ENCODE data around the gene CDK10. TPM values are rescaled to one million over a fixed set of nuclear protein-coding genes. Genes with fewer than 3 reads are reported as not detected.

The CDK10 gene
- polyA plus RNA-seq, 3 donors: 16.5 to 107 (median 18.3) TPM

- H3K27me3 ChIP-seq (ENCODE audit: control insufficient read depth in 2 of 2, insufficient read depth in 2 of 2, low read length in 2 of 2): no peaks in the 10 kb centered on the region
- peaks cover 0 to 1% (median 0%) of the 10 kb centered on the region in 3 donors for H3K27me3 Mint-ChIP-seq (ENCODE audit: low read depth in 3 of 3)
- peaks cover 6% of the 10 kb centered on the region for H3K4me1 Mint-ChIP-seq
- H3K36me3 Mint-ChIP-seq: peaks cover 63 to 82% of the 10 kb centered on the region in 2 donors
- peaks cover 6 to 8% of the 10 kb centered on the region in 2 donors for H3K4me1 ChIP-seq (ENCODE audit: control insufficient read depth in 1 of 2, insufficient read depth in 2 of 2, low read length in 2 of 2)
- peaks cover 29% of the 10 kb centered on the region for H4K20me1 ChIP-seq (ENCODE audit: insufficient read depth, low read length)
- TF ChIP-seq, protein P1, sequence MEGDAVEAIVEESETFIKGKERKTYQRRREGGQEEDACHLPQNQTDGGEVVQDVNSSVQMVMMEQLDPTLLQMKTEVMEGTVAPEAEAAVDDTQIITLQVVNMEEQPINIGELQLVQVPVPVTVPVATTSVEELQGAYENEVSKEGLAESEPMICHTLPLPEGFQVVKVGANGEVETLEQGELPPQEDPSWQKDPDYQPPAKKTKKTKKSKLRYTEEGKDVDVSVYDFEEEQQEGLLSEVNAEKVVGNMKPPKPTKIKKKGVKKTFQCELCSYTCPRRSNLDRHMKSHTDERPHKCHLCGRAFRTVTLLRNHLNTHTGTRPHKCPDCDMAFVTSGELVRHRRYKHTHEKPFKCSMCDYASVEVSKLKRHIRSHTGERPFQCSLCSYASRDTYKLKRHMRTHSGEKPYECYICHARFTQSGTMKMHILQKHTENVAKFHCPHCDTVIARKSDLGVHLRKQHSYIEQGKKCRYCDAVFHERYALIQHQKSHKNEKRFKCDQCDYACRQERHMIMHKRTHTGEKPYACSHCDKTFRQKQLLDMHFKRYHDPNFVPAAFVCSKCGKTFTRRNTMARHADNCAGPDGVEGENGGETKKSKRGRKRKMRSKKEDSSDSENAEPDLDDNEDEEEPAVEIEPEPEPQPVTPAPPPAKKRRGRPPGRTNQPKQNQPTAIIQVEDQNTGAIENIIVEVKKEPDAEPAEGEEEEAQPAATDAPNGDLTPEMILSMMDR (IDR thresholded peaks at IDR 0.05): no peak
- no peak overlapping the region for H2AFZ ChIP-seq (ENCODE audit: insufficient read depth, low read depth, low read length, poor library complexity, severe bottlenecking)
- H3K9ac ChIP-seq (ENCODE audit: insufficient read depth, low read length, poor library complexity, severe bottlenecking): no peak overlapping the region
- H3K27ac ChIP-seq (ENCODE audit: low read depth in 1 of 2, low read length in 2 of 2): no peak overlapping the region
- H3K9me3 Mint-ChIP-seq: no peaks in the 10 kb centered on the region
- no peaks in the 10 kb centered on the region for H3K9me3 ChIP-seq (replicated peaks in 1 of 2; ENCODE audit: control insufficient read depth in 1 of 2, insufficient read depth in 1 of 2, low read length in 2 of 2)
- H3K36me3 ChIP-seq (replicated peaks in 1 of 2; ENCODE audit: control insufficient read depth in 1 of 2, insufficient read depth in 2 of 2, low read length in 2 of 2): peaks cover 49 to 84% of the 10 kb centered on the region in 2 donors
- H3K4me3 ChIP-seq (replicated peaks in 1 of 3; ENCODE audit: low read depth in 2 of 3, low read length in 3 of 3): no peak overlapping the region
- no peak overlapping the region for H3K4me3 Mint-ChIP-seq
- WGBS (ENCODE audit: insufficient coverage): 97% methylated on average over 14 of the region's 16 CpGs
- no peak for DNase-seq
- no peak overlapping the region for H3K4me2 ChIP-seq (replicated peaks; ENCODE audit: extremely low read depth, low read length, poor library complexity, severe bottlenecking)
- H3K27ac Mint-ChIP-seq: peak overlapping the region in 2 of 7 donors; percentile 41 to 44
- intact Hi-C loops (cut with micrococcal nuclease): no loop called here
- H3K79me2 ChIP-seq (ENCODE audit: insufficient read depth, low read length): no peaks in the 10 kb centered on the region
These were observed 58.3 kb downstream of the CDK10 start for GRCh38 chr16:89744813-89745212.

Other genes starting within 250 kb of the CDK10 start
- gene ANKRD11, start 196.1 kb upstream of the CDK10 start, polyA plus RNA-seq: 10 to 100 TPM in 1 of 3 donors, 1 to 10 TPM in 2; 3.2 to 62.4 (median 5.4) TPM
- 100 to 1,000 TPM in 1 of 3 donors, 10 to 100 TPM in 2; 30.3 to 120 (median 34.4) TPM for gene SPG7, start 178.3 kb upstream of the CDK10 start, polyA plus RNA-seq
- 1,000 to 10,000 TPM; 1,251 to 2,437 (median 1,329) TPM for gene RPL13, start 126.0 kb upstream of the CDK10 start, polyA plus RNA-seq
- not detected for gene CPNE7, start 110.9 kb upstream of the CDK10 start, polyA plus RNA-seq
- not detected for gene DPEP1, start 73.0 kb upstream of the CDK10 start, polyA plus RNA-seq
- gene CHMP1A, start 29.0 kb upstream of the CDK10 start, polyA plus RNA-seq: 10 to 100 TPM; 57.3 to 85.7 (median 76.6) TPM
- 1 to 10 TPM; 1.4 to 3.5 (median 1.8) TPM for gene SPATA33, start 28.9 kb upstream of the CDK10 start, polyA plus RNA-seq
- 10 to 100 TPM in 2 of 3 donors, 1 to 10 TPM in 1; 10.0 to 17.6 (median 15.1) TPM for gene SPATA2L, start 15.0 kb downstream of the CDK10 start, polyA plus RNA-seq
- 10 to 100 TPM in 1 of 3 donors, 1 to 10 TPM in 2; 1.2 to 29.7 (median 1.6) TPM for gene VPS9D1, start 34.2 kb downstream of the CDK10 start, polyA plus RNA-seq
- 10 to 100 TPM in 1 of 3 donors, 1 to 10 TPM in 2; 2.2 to 54.5 (median 3.2) TPM for gene ZNF276, start 34.8 kb downstream of the CDK10 start, polyA plus RNA-seq
- 10 to 100 TPM; 12.6 to 34.6 (median 17.2) TPM for gene FANCA, start 130.0 kb downstream of the CDK10 start, polyA plus RNA-seq
- 1 to 10 TPM in 1 of 3 donors, under 1 TPM in 1, not detected in 1; 0.09 to 1.2 TPM for gene SPIRE2, start 141.8 kb downstream of the CDK10 start, polyA plus RNA-seq
- gene TCF25, start 186.9 kb downstream of the CDK10 start, polyA plus RNA-seq: 100 to 1,000 TPM in 2 of 3 donors, 10 to 100 TPM in 1; 98.0 to 231 (median 114) TPM
- 1 to 10 TPM in 1 of 3 donors, under 1 TPM in 1, not detected in 1; 0.21 to 3.9 TPM for gene MC1R, start 232.2 kb downstream of the CDK10 start, polyA plus RNA-seq
- 1 to 10 TPM in 1 of 3 donors, not detected in 2; 2.9 TPM for gene TUBB3, start 236.7 kb downstream of the CDK10 start, polyA plus RNA-seq